NCI-H69 (cell line): ENCODE results near the gene ATG16L1.

Source experiments
- DNase-seq: peaks from one replicate; lab custom pipeline; 2025; lab: John Stamatoyannopoulos, UW

Gene ATG16L1

GRCh38 chr2:233295891-233296290 lies 44.4 kb downstream of the ATG16L1 start:
- no peak for DNase-seq

GRCh38 chr2:233297076-233297475 lies 45.6 kb downstream of the ATG16L1 start:
- DNase-seq, result no peak

GRCh38 chr2:233300401-233300800 lies 48.9 kb downstream of the ATG16L1 start:
- no peak for DNase-seq

GRCh38 chr2:233301248-233301647 lies 49.8 kb downstream of the ATG16L1 start:
- DNase-seq, result no peak

- no peak for DNase-seq
These were observed 50.3 kb downstream of the ATG16L1 start for GRCh38 chr2:233301811-233302210.

GRCh38 chr2:233303252-233303651 lies 51.8 kb downstream of the ATG16L1 start:
- DNase-seq, result peak; percentile 5

GRCh38 chr2:233307565-233307964 lies 56.1 kb downstream of the ATG16L1 start, which contains the start of gene SAG:
Gene SAG (plus strand): TSS chr2:233307816. CDS start chr2:233309190, 1,374 bp downstream.
- no peak for DNase-seq

- DNase-seq, result no peak
These were observed 59.9 kb downstream of the ATG16L1 start for GRCh38 chr2:233311241-233311926.

GRCh38 chr2:233312874-233313273 lies 61.4 kb downstream of the ATG16L1 start:
- DNase-seq, result no peak

GRCh38 chr2:233314180-233314925 lies 62.9 kb downstream of the ATG16L1 start:
- no peak for DNase-seq

GRCh38 chr2:233317196-233317943 lies 65.9 kb downstream of the ATG16L1 start:
- no peak for DNase-seq

GRCh38 chr2:233319256-233319655 lies 67.8 kb downstream of the ATG16L1 start:
- DNase-seq, result no peak

GRCh38 chr2:233320470-233320869 lies 69.0 kb downstream of the ATG16L1 start:
- no peak for DNase-seq

- DNase-seq, result no peak
These were observed 69.7 kb downstream of the ATG16L1 start for GRCh38 chr2:233321166-233321565.

- peak; percentile 1 for DNase-seq
These were observed 72.4 kb downstream of the ATG16L1 start for GRCh38 chr2:233323851-233324250.

- DNase-seq, result no peak
These were observed 73.8 kb downstream of the ATG16L1 start for GRCh38 chr2:233325256-233325655.

GRCh38 chr2:233325814-233326213 lies 74.3 kb downstream of the ATG16L1 start:
- peak; percentile 2 for DNase-seq

- no peak for DNase-seq
These were observed 75.0 kb downstream of the ATG16L1 start for GRCh38 chr2:233326500-233326899.

GRCh38 chr2:233328922-233329321 lies 77.4 kb downstream of the ATG16L1 start:
- DNase-seq, result no peak

GRCh38 chr2:233329489-233330135 lies 78.1 kb downstream of the ATG16L1 start:
- peak; percentile 94 for DNase-seq

- no peak for DNase-seq
These were observed 80.1 kb downstream of the ATG16L1 start for GRCh38 chr2:233331536-233331935.

GRCh38 chr2:233332125-233332524 lies 80.7 kb downstream of the ATG16L1 start:
- no peak for DNase-seq
